Fibroblast of the conjunctiva (primary cell): Measurements from ENCODE around the gene SPRED3.
"Not testable (repeated sequence)": the region's sequence is repeated elsewhere in the genome, so short reads cannot be mapped to it uniquely, and the experiment has no call there.

Source experiments
- DNase-seq: peaks from one replicate; pipeline ENCODE4 v3.0.0-alpha.2; 2010; ENCODE audit warnings: low read depth

Gene SPRED3

DNA sequence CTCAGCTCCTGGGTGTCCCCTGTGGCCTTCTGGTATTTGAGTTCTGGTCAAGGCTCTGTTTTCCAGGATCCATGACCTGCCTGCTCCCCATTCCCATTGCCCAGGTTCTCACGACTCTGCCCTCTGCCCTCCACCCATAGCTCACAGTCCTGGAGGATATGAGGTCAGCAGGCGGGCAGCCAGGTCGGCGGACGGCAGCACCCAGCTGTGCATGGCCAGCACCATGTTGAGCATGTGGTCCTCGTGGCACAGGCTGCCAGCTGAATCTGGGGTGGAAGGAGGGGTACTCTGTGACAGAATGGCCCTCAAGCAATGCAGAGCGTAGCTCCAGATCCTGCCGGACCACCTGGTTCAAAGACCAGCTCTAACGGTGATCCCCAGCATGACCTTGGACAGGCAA, 32.4 kb downstream of the SPRED3 start:
- DNase-seq = no peak

DNA sequence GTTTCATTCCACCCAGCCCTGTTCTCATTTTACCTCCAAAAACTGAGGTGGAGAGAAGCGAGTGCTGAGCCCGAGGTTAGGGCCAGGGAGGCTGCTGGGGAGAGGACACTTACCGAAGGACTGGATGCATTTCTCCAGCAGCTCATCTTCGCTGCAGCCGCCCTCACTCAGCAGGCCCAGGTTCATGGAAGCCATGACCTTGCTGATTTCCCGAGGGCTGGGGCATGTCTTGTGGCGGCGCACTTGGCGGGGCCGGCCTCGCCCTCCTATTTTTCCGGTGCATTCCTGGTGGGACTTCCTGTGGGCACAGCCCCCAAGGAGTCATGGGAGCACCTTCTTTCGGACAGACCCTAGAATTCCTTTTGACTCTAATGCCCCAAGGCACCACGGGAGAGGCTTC, 33.4 kb downstream of the SPRED3 start:
- DNase-seq = no peak

DNA sequence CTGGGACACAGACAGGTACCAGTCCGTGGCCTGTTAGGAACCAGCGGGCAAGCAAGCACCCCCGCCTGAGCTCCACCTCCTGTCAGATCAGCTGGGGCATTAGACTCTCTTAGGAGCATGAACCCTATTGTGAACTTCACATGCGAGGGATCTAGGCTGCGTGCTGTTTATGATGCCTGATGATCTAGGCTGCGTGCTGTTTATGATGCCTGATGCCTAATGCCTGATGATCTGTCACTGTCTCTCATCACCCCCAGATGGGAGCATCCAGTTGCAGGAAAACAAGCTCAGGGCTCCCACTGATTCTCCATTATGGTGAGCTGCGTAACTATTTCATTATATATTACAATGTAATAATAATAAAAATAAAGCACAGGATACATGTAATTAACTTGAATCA, 33.9 kb downstream of the SPRED3 start:
- DNase-seq = no peak

DNA sequence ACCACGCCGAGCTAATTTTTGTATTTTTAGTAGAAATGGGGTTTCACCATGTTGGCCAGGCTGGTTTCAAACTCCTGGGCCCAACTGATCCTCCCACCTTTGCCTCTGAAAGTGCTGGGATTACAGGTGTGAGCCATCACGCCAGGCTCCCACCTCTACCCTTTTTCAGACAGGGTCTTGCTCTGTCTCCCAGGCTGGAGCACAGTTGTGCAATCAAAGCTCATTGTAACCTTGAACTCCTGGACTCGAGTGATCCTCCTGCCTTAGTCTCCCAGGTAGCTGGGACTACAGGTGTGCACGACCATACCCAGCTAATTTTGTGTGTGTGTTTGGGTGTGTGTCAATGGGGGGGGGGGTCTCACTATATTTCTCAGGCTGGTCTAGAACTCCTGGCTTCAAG, 35.8 kb downstream of the SPRED3 start:
- DNase-seq = no peak

DNA sequence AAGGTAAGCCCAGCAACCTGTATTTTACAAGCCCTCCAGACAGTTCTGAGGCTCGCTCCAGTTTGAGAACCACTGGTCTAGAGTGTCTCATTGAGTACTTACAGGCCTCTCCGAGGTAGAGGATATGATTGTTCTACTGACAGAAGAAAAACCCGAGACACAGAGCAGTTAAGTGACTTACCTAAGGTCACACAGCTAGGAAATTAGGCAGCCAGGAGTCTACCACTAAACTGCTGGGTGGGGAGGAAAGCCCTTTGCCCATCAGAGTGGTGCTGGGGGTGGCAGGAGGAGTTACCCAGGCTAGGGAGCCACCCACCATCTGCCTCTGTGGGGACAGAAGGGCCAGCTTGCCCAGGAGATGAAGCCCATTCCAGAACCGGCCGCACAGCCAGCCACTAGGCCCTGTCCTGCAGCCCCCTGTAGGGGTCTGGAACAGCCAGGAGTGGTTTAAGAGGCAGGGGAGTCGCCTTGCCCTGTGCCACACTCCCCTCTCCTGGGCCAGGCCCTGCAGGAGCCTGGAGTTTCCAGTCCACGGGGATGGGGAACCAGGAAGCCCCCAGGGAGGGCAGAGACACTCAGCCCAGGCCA, 36.8 kb downstream of the SPRED3 start:
- no peak for DNase-seq

DNA sequence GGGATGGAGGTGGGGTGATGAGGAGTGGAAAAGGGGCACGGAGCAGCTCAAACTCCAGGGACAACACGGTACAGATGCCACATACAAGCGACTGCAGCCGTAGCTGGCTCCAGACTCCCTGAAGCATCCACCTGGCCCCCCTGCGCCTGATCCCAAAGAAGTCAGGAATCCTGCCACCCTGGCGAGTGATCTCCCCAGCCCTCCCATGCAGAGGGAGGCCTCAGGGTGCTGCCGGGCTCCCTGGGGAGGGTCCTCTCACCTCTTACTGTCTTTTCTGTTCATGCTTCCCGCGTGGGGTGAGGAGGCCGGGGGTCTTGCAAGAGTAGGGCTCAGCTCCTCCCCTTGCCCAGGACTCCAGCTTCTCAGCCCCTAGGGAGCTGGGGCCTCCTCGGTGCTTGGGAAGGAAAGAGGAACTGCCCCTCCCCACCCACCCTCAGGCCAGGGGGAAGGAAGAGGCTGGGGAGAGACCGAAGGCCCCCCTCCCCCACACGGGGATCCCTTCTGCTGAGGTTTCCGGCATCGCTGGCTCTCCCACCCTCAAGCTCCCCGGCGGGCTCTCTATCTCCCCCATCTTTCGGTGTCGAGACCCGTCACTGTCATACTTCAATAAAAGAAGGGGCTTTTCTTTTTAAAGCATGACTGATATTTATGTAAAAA, 37.4 kb downstream of the SPRED3 start, which contains the start of gene RASGRP4:
Gene RASGRP4 (minus strand): TSS at position 410 of the 657 bp plus-strand sequence. CDS start 128 bp downstream, at position 282.
- DNase-seq = no peak

DNA sequence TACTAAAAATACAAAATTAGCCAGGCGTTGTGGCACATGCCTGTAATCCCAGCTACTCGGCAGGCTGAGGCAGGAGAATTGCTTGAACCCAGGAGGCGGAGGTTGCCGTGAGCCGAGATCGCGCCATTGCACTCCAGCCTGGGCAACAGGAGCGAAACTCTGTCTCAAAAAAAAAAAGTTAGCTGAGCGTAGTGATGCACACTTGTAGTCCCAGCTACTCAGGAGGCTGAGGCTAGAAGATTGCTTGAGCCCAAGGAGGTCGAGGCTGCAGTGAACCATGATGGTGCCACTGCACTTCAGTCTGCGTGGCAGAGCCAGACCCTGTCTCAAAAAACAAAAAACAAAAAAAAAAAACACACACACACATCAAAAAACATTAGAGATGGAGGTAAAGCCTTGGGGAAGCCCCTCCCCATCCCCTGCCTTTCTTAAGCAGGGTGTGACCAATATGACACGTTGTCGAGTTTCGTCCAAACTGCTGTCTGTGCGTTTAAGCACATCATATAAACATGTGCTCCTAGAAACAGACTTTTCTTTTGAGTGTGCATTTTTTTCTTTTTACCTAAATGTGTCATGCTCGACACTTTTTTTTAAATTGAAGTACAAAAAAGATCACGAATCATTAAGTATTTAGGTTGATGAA, 38.7 kb downstream of the SPRED3 start:
- DNase-seq = not testable (repeated sequence)

DNA sequence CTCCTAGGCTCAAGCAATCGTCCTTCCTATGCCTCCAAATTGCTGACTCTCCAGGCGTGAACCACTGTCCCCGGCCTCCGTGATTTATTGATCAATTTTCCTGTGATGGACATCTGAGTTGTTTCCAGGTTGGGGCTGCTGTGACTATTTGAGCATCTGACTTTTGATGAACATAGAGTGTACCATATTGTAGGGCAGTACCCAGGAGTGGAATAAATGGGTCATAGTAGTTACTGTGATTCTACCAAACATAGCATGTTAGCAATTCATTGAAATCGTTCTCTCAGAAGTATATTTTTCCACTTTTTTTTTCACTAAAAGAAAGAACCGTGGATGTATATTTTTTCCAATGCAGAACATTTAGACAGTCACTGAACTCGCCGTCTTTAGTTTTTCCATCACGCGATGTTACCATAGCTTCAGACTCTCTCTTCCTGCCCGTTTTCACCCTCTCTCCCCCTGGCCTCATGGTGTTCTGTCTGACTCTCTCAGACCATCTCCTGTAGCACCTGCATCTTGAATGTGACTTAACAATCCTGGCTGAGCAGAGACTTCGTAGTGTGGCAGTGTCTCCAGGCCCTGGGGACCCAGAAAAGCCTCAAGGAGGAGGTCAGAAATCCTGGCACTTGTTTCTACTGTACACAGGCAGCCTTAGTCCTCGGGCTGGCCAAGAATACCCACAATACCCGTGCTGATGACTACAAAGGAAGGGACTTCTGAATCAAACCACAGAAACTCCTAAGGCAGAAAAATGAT, 40.7 kb downstream of the SPRED3 start:
- DNase-seq = no peak

DNA sequence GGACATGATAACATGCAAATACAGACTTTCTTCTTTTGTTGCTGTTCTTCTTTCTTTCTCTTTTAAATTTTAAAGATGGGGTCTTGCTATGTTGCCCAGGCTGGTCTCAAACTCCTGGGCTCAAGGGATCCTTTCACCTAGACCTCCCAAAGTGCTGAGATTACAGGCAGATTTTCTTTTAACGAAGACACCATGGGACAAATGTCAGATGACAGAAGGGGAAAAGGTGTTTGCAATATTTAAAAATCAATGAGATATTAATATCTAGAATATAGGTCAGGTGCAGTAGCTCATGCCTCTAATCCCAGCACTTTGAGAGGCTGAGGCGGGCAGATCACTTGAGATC, 41.3 kb downstream of the SPRED3 start:
- no peak for DNase-seq

DNA sequence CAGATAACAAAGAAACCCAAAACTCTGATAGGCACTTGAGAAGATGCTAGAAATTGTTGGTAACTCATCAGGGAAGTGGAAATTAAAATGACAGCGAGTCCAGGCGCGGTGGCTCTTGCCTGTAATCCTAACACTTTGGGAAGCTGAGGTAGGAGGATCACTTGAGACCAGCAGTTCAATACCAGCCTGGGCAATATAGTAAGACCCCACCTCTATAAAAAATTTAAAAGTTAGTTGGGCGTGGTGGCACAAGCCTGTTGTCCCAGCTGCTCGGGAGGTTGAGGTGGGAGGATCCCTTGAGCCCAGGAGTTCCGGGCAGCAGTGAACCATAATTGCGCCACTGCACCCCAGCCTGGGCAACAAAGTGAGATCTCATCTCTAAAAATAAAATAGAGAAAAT, 42.4 kb downstream of the SPRED3 start:
- DNase-seq = no peak

DNA sequence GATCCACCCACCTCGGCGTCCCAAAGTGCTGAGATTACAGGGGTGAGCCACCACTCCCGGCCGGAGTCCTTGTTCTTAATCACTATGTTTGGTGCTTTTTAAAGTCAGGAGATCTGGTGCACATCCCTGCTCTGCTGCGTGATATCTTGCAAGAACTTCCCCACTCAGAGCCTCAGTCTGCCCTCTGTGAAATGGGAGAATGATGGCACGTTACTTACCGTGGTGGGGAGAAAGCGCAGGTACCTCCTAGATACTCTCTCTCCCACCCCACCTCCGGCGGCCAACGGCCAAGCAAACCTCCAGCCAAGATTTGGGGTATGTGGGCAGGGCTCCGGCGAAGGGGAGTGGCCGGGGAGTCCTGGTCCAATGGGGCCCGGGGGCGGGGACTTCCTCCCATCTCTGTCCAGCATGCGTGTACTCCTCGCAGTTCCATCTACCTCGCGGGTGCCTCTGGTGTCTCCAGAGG, 44.8 kb downstream of the SPRED3 start, which contains the start of gene RYR1:
Gene RYR1 (plus strand): TSS at position 424 of the 466 bp plus-strand sequence. CDS start 139 bp downstream, outside the sequence.
- no peak for DNase-seq

DNA sequence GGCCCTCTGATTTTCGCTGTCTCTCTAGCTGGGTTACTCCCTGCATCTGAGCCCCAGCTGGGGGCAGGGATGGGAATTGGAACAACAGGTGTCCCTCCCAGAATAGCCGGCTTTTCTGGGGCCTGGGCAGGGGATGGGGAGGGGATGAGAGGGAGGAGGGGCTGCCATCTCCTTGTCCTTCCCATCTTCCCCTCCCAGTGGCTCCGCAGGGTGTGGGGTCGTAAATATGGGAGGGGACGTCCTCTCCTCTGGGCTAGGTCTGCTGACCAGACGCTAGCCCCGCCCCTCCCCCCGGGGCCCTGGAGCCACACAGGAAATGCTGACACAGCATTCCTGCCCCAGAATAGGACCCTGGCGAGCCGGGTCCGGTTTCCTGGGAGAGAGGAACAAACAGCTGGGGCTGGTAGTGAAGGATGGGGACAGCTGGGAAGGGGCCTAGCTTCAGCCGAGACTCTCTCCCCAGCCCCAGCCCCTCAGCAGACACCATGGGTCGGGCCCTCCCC, 46.1 kb downstream of the SPRED3 start:
- no peak for DNase-seq

DNA sequence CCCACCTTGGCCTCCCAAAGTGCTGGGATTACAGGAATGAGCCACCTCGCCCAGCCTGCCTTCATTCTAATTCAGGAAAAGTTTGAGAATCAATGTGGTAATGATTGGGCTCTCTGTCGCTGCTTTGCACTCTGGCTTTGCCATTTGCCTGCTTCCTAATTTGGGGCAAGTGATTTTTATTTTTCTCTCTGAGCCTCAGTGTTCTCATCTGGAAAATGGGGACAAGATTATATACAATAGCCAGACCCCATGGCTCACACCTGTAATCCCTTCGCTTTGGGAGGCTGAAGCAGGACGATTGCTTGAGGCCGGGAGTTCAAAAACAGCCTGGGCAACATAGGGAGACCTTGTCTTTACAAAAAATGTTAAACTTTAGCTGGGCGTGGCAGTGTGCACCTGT, 48.8 kb downstream of the SPRED3 start:
- no peak for DNase-seq

DNA sequence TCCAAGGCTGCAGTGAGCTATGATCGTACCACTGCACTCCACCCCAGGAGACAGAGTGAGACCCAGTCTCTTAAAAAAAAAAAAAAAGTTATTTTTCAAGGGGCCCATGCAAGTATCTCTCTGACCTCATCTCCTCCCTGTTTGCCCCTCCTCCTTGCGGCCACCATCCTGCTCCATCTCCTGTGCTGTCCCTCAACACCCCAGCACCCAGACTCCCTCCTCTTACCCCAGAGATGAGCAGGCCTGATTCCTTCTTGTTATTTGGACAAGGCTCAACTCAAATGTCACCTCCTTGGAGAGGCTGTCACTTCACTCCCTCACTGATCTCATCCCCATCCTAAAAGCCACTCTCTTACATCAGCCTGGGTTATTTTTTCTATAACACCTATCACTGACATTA, 49.4 kb downstream of the SPRED3 start:
- no peak for DNase-seq

DNA sequence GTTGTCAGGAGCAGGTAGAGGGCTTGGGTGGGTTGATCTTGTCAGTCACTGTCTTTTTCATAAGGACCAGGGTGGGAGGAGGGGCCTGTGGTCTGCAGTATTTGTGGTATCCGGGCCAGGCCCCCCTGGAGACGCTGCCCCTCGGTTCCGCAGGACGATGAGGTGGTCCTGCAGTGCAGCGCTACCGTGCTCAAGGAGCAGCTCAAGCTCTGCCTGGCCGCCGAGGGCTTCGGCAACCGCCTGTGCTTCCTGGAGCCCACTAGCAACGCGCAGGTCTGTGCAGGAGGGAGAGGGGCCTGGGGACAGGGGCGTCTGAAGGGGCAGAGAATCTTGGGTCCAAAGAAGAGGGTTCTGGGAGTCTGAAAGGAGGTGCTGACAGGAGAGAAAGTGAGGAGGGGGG, 52.1 kb downstream of the SPRED3 start:
- no peak for DNase-seq

DNA sequence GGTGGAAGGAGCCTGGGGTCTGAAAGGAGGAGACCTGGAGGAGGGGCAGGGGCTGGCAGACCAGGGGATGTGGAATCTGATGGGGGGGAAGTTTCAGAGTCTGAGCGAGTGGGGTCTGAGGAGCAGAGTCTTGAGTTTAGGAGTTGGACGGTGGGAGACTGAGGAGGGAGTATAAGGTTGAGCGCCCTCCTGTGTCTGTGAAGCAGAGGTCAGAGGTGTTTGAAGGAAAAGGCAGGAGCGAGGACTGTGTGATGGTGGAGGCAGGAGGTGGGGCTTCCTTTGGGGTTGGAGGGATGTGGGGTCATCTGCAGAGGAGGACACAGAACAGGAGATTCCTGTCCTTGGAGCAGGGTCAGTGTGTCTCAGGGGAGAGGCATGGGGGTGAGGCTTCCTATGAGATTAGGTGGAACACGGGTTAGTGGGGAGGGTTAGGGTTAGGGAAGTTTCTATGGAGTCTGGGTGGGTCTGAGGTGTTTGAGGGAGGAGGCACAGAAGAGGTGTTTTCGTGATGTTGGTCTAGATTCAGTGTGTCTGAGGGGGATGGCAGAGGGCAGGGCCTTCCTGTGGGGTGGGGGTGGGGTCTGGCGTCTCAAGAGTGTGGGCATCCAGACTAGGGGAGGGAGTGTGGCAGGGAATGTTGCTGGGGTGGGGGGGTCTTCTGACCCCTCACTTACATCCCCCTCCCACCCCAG, 53.3 kb downstream of the SPRED3 start:
- DNase-seq = no peak

DNA sequence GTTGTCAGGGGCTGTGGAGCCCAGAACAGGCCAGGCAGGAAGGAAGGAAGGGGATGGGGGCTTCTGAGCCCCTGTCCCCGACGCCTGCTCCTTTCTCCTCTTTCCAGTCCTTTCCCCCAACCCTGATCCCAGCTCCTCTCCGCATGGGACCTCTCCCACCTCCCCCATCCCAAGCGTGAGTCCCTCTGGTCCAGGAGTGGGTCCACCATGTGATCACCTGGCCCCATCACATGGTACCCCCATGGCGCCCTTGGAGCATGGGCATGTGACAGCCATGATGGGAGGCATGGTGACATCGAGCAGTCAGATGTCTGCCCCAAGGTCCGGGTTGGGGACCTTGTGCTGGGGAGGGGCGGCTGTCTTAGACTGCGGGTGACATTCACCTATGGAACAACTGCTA, 54.2 kb downstream of the SPRED3 start:
- DNase-seq = no peak

DNA sequence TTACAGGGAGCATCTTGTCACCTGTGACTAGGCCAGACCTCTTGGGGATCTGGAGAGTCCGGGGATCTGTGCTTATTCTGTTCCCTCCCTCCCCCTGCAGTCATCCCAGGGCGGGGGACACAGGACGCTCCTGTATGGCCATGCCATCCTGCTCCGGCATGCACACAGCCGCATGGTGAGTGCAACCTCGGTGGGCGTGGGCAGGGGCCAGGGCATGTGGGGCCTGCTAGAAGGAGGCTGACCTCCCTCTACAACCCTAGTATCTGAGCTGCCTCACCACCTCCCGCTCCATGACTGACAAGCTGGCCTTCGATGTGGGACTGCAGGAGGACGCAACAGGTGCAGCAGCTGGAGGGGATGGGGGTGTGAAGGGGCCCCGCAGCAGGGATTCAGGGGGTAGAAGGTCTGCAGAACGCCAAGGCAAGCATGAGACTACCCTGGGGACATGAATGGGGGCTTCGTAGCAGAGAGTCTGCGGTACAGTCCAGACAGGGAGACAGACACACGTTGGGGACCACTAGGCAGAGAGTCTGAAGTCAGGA, 55.0 kb downstream of the SPRED3 start:
- DNase-seq = no peak

DNA sequence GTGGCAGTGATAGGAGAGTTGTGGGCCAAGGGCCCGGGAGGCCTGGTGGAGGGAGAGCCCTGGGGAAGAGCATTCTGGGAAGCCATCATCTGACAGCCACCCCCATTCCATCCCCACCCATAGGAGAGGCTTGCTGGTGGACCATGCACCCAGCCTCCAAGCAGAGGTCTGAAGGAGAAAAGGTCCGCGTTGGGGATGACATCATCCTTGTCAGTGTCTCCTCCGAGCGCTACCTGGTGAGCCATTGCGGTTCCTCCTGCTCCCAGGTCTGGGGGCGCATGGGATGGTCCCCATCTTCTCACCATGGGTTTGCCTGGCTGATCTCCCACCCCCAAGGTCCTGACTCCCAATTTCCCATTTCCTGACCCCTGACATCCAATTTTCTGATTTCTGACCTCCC, 55.5 kb downstream of the SPRED3 start:
- DNase-seq = no peak

DNA sequence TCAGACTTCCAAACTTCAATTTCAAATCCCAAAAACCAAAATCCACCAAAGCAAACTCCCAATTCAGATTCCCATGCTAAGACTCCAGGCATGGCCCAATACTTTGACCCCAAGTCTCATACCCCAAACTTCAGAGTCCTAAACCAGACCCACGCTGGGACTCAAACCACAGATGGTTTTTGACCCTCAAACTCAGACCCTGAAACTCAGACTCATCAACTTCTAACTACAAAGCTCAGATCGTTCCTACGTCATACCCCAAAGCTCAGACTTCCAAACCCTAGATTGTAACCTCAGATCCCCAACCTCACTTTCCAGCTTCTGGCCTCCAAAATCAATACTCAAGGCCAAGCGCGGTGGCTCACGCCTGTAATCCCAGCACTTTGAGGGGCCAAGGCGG, 56.9 kb downstream of the SPRED3 start:
- no peak for DNase-seq

DNA sequence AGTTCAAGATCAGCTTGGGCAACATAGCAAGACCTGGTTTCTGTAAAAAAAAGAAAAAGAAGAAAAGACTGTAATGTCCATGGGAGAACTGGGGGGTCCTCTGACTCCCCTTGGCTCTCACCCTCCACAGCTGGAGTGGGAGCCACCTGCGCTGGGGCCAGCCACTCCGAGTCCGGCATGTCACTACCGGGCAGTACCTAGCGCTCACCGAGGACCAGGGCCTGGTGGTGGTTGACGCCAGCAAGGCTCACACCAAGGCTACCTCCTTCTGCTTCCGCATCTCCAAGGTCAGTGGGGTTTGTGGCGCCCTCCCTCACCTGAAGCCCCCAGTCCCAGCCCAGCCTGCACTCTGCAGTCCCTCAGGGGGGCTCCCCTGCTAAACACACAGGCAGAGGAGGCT, 59.7 kb downstream of the SPRED3 start:
- no peak for DNase-seq
